Measurements from ENCODE around the gene C1QL1. TPM values are rescaled to one million over a fixed set of nuclear protein-coding genes. Genes with fewer than 3 reads are reported as not detected.

C1QL1 gene
- polyA plus RNA-seq, 3 donors: 1.7 to 3.6 (median 3.2) TPM

Other genes starting within 250 kb of the C1QL1 start
- 1 to 10 TPM; 1.9 to 3.2 (median 2.9) TPM for gene ADAM11, start 209.3 kb downstream of the C1QL1 start, polyA plus RNA-seq (ENCODE audit: insufficient read length in 3 of 3)
- gene GJC1, start 138.0 kb downstream of the C1QL1 start, polyA plus RNA-seq (ENCODE audit: insufficient read length in 3 of 3): 10 to 100 TPM; 21.0 to 29.1 (median 28.4) TPM
- gene HIGD1B, start 120.4 kb downstream of the C1QL1 start, polyA plus RNA-seq (ENCODE audit: insufficient read length in 3 of 3): 1 to 10 TPM in 2 of 3 donors, under 1 TPM in 1; 0.61 to 1.3 (median 1.1) TPM
- 100 to 1,000 TPM in 2 of 3 donors, 10 to 100 TPM in 1; 94.0 to 129 (median 113) TPM for gene EFTUD2, start 68.9 kb downstream of the C1QL1 start, polyA plus RNA-seq (ENCODE audit: insufficient read length in 3 of 3)
- 1 to 10 TPM in 1 of 3 donors, under 1 TPM in 2; 0.35 to 3.6 (median 0.81) TPM for gene GFAP, start 52.8 kb downstream of the C1QL1 start, polyA plus RNA-seq (ENCODE audit: insufficient read length in 3 of 3)
- 10 to 100 TPM; 12.0 to 16.9 (median 15.8) TPM for gene KIF18B, start 20.5 kb downstream of the C1QL1 start, polyA plus RNA-seq (ENCODE audit: insufficient read length in 3 of 3)
- gene DCAKD, start 83.3 kb upstream of the C1QL1 start, polyA plus RNA-seq (ENCODE audit: insufficient read length in 3 of 3): 10 to 100 TPM; 47.9 to 56.6 (median 54.1) TPM
- gene NMT1, start 93.0 kb upstream of the C1QL1 start, polyA plus RNA-seq (ENCODE audit: insufficient read length in 3 of 3): 10 to 100 TPM; 67.7 to 82.3 (median 70.9) TPM
- gene PLCD3, start 164.2 kb upstream of the C1QL1 start, polyA plus RNA-seq (ENCODE audit: insufficient read length in 3 of 3): 10 to 100 TPM; 16.7 to 33.8 (median 29.1) TPM
- 10 to 100 TPM in 2 of 3 donors, 1 to 10 TPM in 1; 9.0 to 18.5 (median 11.0) TPM for gene ACBD4, start 167.4 kb upstream of the C1QL1 start, polyA plus RNA-seq (ENCODE audit: insufficient read length in 3 of 3)
- gene HEXIM1, start 180.2 kb upstream of the C1QL1 start, polyA plus RNA-seq (ENCODE audit: insufficient read length in 3 of 3): 10 to 100 TPM; 37.1 to 44.9 (median 44.4) TPM
- 10 to 100 TPM in 2 of 3 donors, 1 to 10 TPM in 1; 9.3 to 16.8 (median 14.3) TPM for gene HEXIM2, start 193.6 kb upstream of the C1QL1 start, polyA plus RNA-seq (ENCODE audit: insufficient read length in 3 of 3)

Measured in renal cortex interstitium (tissue), 3 donors.